Panc1 (cell line): Measurements from ENCODE around the gene DACH1.

ENCODE experiments used
- CTCF ChIP-seq: fragments of 450-650 bp; IDR thresholded peaks from 2 replicates; pipeline ENCODE4 v1.5.1; 2017; ENCODE audit warnings: mild to moderate bottlenecking
- POLR2AphosphoS5 ChIP-seq: IDR thresholded peaks from 2 replicates; pipeline ENCODE4 v1.6.1; 2012; ENCODE audit warnings: mild to moderate bottlenecking, low read depth, low read length, moderate library complexity
- TF ChIP-seq, protein P1 (sequence below), 2 experiments: IDR thresholded peaks; 2 replicates each; pipeline ENCODE4 v1.6.1; 2011 to 2012; ENCODE audit warnings: low read depth in 2 of 2, control low read depth in 1 of 2, low read length in 1 of 2, mild to moderate bottlenecking in 1 of 2, moderate library complexity in 1 of 2; ENCODE audit not compliant: insufficient read depth in 1 of 2

GRCh38 chr13:71820699-71821098, 46.3 kb downstream of the DACH1 start:
- TF ChIP-seq CTCF (no peak), POLR2AphosphoS5 (no peak)
- TF ChIP-seq, protein P1, sequence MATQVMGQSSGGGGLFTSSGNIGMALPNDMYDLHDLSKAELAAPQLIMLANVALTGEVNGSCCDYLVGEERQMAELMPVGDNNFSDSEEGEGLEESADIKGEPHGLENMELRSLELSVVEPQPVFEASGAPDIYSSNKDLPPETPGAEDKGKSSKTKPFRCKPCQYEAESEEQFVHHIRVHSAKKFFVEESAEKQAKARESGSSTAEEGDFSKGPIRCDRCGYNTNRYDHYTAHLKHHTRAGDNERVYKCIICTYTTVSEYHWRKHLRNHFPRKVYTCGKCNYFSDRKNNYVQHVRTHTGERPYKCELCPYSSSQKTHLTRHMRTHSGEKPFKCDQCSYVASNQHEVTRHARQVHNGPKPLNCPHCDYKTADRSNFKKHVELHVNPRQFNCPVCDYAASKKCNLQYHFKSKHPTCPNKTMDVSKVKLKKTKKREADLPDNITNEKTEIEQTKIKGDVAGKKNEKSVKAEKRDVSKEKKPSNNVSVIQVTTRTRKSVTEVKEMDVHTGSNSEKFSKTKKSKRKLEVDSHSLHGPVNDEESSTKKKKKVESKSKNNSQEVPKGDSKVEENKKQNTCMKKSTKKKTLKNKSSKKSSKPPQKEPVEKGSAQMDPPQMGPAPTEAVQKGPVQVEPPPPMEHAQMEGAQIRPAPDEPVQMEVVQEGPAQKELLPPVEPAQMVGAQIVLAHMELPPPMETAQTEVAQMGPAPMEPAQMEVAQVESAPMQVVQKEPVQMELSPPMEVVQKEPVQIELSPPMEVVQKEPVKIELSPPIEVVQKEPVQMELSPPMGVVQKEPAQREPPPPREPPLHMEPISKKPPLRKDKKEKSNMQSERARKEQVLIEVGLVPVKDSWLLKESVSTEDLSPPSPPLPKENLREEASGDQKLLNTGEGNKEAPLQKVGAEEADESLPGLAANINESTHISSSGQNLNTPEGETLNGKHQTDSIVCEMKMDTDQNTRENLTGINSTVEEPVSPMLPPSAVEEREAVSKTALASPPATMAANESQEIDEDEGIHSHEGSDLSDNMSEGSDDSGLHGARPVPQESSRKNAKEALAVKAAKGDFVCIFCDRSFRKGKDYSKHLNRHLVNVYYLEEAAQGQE (IDR thresholded peaks at IDR 0.05; ENCODE audit: insufficient read depth in 1 of 2, low read depth in 2 of 2, low read length in 1 of 2) = no peak
